NT2/D1 (cell line): ENCODE measurements around the gene SNTG2.

Source experiments
- SUZ12 ChIP-seq: IDR thresholded peaks from 2 replicates; pipeline ENCODE4 v1.6.1; 2011; ENCODE audit not compliant: insufficient read length, insufficient read depth; ENCODE audit errors: extremely low read depth
- YY1 ChIP-seq: IDR thresholded peaks from 2 replicates; pipeline ENCODE4 v1.6.1; 2011; ENCODE audit not compliant: insufficient read length, insufficient read depth
- ZNF274 ChIP-seq: IDR thresholded peaks from 2 replicates; pipeline ENCODE4 v1.6.1; 2011; ENCODE audit warnings: mild to moderate bottlenecking, low read depth, low read length

GRCh38 chr2:1183300-1183699 lies 232.7 kb downstream of the SNTG2 start:
- TF ChIP-seq YY1: no peak
- TF ChIP-seq ZNF274: no peak
- no peak for TF ChIP-seq SUZ12
